ENCODE measurements around the gene SS18L1.

- TF ChIP-seq CTCF (conservative IDR thresholded peaks at IDR 0.05; ENCODE audit: low read depth, low read length) (no peak), EZH2 (IDR thresholded peaks at IDR 0.05; ENCODE audit: borderline replicate concordance, low read depth, low read length, poor library complexity, severe bottlenecking) (no peak)
Observed at GRCh38 chr20:62216636-62217566, 73.3 kb downstream of the SS18L1 start.

All from A673 (cell line).